NCI-H510A treated with DMSO at 0.1 percent for 48 hours (cell line): Measurements from ENCODE around the gene TIGD6.

Experiments
- DNase-seq: peaks from one replicate; lab custom pipeline; 2025; lab: John Stamatoyannopoulos, UW

The TIGD6 gene

GRCh38 chr5:150016537-150016936 is 16.1 kb upstream of the TIGD6 start:
- no peak for DNase-seq

- DNase-seq = no peak
Observed at GRCh38 chr5:150015415-150015814, 15.0 kb upstream of the TIGD6 start.

GRCh38 chr5:150014456-150014855 is 14.0 kb upstream of the TIGD6 start:
- DNase-seq = no peak

GRCh38 chr5:150013931-150014330 is 13.5 kb upstream of the TIGD6 start:
- DNase-seq = no peak

- no peak for DNase-seq
Observed at GRCh38 chr5:150009671-150010387, 9.4 kb upstream of the TIGD6 start.

- DNase-seq = no peak
Observed at GRCh38 chr5:150007050-150007449, 6.6 kb upstream of the TIGD6 start.

GRCh38 chr5:150006318-150006717 is 5.9 kb upstream of the TIGD6 start:
- no peak for DNase-seq

- DNase-seq = peak; percentile 62
Observed at GRCh38 chr5:150001660-150002486, 1.4 kb upstream of the TIGD6 start.

GRCh38 chr5:150000990-150001659 is 671 bp upstream of the TIGD6 start:
- no peak for DNase-seq

- no peak for DNase-seq
Observed at GRCh38 chr5:149999866-150000255, 593 bp downstream of the TIGD6 start.

GRCh38 chr5:149999359-149999758 is 1.1 kb downstream of the TIGD6 start:
- DNase-seq = peak; percentile 50

- no peak for DNase-seq
Observed at GRCh38 chr5:149998281-149998680, 2.2 kb downstream of the TIGD6 start.

GRCh38 chr5:149996205-149996890 is 4.1 kb downstream of the TIGD6 start:
- DNase-seq = no peak

- DNase-seq = no peak
Observed at GRCh38 chr5:149995385-149996204, 4.9 kb downstream of the TIGD6 start.

GRCh38 chr5:149993471-149993870 is 7.0 kb downstream of the TIGD6 start:
- no peak for DNase-seq

GRCh38 chr5:149990518-149991376 is 9.7 kb downstream of the TIGD6 start:
- peak; percentile 90 for DNase-seq

GRCh38 chr5:149988126-149988525 is 12.3 kb downstream of the TIGD6 start:
- DNase-seq = no peak

- no peak for DNase-seq
Observed at GRCh38 chr5:149982505-149982904, 17.9 kb downstream of the TIGD6 start.

- no peak for DNase-seq
Observed at GRCh38 chr5:149981206-149981605, 19.2 kb downstream of the TIGD6 start.

- no peak for DNase-seq
Observed at GRCh38 chr5:149979896-149980295, 20.6 kb downstream of the TIGD6 start.
